ENCODE data around the gene HECW1. TPM values are rescaled to one million over a fixed set of nuclear protein-coding genes. Genes with fewer than 3 reads are reported as not detected.
"Not testable (repeated sequence)": the region's sequence is repeated elsewhere in the genome, so short reads cannot be mapped to it uniquely, and the experiment has no call there.

HECW1 gene
- total RNA-seq, 1 donor from 2014 or later, result 0.15 TPM

GRCh38 chr7:43211693-43212092, 99.2 kb downstream of the HECW1 start:
- TF ChIP-seq CTCF (IDR thresholded peaks at IDR 0.05; ENCODE audit: unreplicated experiment), result no peak
- no peaks in the 10 kb centered on the region for H3K4me1 Mint-ChIP-seq (ENCODE audit: unreplicated experiment)
- no peak overlapping the region for H3K27ac Mint-ChIP-seq (ENCODE audit: unreplicated experiment)
- H3K27me3 Mint-ChIP-seq (ENCODE audit: unreplicated experiment), result no peaks in the 10 kb centered on the region
- H3K4me3 Mint-ChIP-seq (ENCODE audit: unreplicated experiment), result no peak overlapping the region
- no peak for DNase-seq (ENCODE audit: low spot score)
- no peaks in the 10 kb centered on the region for H3K36me3 Mint-ChIP-seq (ENCODE audit: low read depth, unreplicated experiment)
- no peaks in the 10 kb centered on the region for H3K9me3 Mint-ChIP-seq (ENCODE audit: unreplicated experiment)

- no peaks in the 10 kb centered on the region for H3K9me3 Mint-ChIP-seq (ENCODE audit: unreplicated experiment)
- no peaks in the 10 kb centered on the region for H3K4me1 Mint-ChIP-seq (ENCODE audit: unreplicated experiment)
- TF ChIP-seq CTCF (IDR thresholded peaks at IDR 0.05; ENCODE audit: unreplicated experiment), result no peak
- no peaks in the 10 kb centered on the region for H3K27me3 Mint-ChIP-seq (ENCODE audit: unreplicated experiment)
- no peak overlapping the region for H3K27ac Mint-ChIP-seq (ENCODE audit: unreplicated experiment)
- no peaks in the 10 kb centered on the region for H3K36me3 Mint-ChIP-seq (ENCODE audit: low read depth, unreplicated experiment)
- no peak for DNase-seq (ENCODE audit: low spot score)
- no peak overlapping the region for H3K4me3 Mint-ChIP-seq (ENCODE audit: unreplicated experiment)
Observed at GRCh38 chr7:43212921-43213320, 100.5 kb downstream of the HECW1 start.

GRCh38 chr7:43215061-43215460, 102.6 kb downstream of the HECW1 start:
- no peak for TF ChIP-seq CTCF (IDR thresholded peaks at IDR 0.05; ENCODE audit: unreplicated experiment)
- Mint-ChIP-seq H3K27me3 (ENCODE audit: unreplicated experiment) (no peaks in the 10 kb centered on the region), H3K4me3 (ENCODE audit: unreplicated experiment) (no peak overlapping the region), H3K4me1 (ENCODE audit: unreplicated experiment) (no peaks in the 10 kb centered on the region), H3K27ac (ENCODE audit: unreplicated experiment) (no peak overlapping the region), H3K36me3 (ENCODE audit: low read depth, unreplicated experiment) (no peaks in the 10 kb centered on the region), H3K9me3 (ENCODE audit: unreplicated experiment) (peaks cover 3% of the 10 kb centered on the region)
- DNase-seq (ENCODE audit: low spot score), result no peak

- Mint-ChIP-seq H3K27me3 (ENCODE audit: unreplicated experiment) (no peaks in the 10 kb centered on the region), H3K27ac (ENCODE audit: unreplicated experiment) (no peak overlapping the region)
Observed at GRCh38 chr7:43217055-43217454, 104.6 kb downstream of the HECW1 start.

GRCh38 chr7:43218901-43219300, 106.5 kb downstream of the HECW1 start:
- not testable (repeated sequence) for H3K4me1 Mint-ChIP-seq (ENCODE audit: unreplicated experiment); H3K36me3 Mint-ChIP-seq (ENCODE audit: low read depth, unreplicated experiment); H3K27ac Mint-ChIP-seq (ENCODE audit: unreplicated experiment); DNase-seq (ENCODE audit: low spot score); H3K27me3 Mint-ChIP-seq (ENCODE audit: unreplicated experiment); H3K4me3 Mint-ChIP-seq (ENCODE audit: unreplicated experiment); H3K9me3 Mint-ChIP-seq (ENCODE audit: unreplicated experiment)

More at GRCh38 chr7:43217055-43217454, 104.6 kb downstream of the HECW1 start:
- H3K4me3 Mint-ChIP-seq (ENCODE audit: unreplicated experiment), result no peak overlapping the region
- TF ChIP-seq CTCF (IDR thresholded peaks at IDR 0.05; ENCODE audit: unreplicated experiment), result no peak
- no peaks in the 10 kb centered on the region for H3K4me1 Mint-ChIP-seq (ENCODE audit: unreplicated experiment)
- H3K9me3 Mint-ChIP-seq (ENCODE audit: unreplicated experiment), result peaks cover 3% of the 10 kb centered on the region
- no peaks in the 10 kb centered on the region for H3K36me3 Mint-ChIP-seq (ENCODE audit: low read depth, unreplicated experiment)
- DNase-seq (ENCODE audit: low spot score), result no peak

- TF ChIP-seq CTCF (IDR thresholded peaks at IDR 0.05; ENCODE audit: unreplicated experiment), result no peak
- H3K27ac Mint-ChIP-seq (ENCODE audit: unreplicated experiment), result no peak overlapping the region
- DNase-seq (ENCODE audit: low spot score), result no peak
- H3K9me3 Mint-ChIP-seq (ENCODE audit: unreplicated experiment), result peaks cover 3% of the 10 kb centered on the region
- H3K36me3 Mint-ChIP-seq (ENCODE audit: low read depth, unreplicated experiment), result no peaks in the 10 kb centered on the region
- no peak overlapping the region for H3K4me3 Mint-ChIP-seq (ENCODE audit: unreplicated experiment)
- no peaks in the 10 kb centered on the region for H3K27me3 Mint-ChIP-seq (ENCODE audit: unreplicated experiment)
- no peaks in the 10 kb centered on the region for H3K4me1 Mint-ChIP-seq (ENCODE audit: unreplicated experiment)
Observed at GRCh38 chr7:43220250-43220649, 107.8 kb downstream of the HECW1 start.
